NCI-H82 treated with DMSO at 0.1 percent for 48 hours (cell line): ENCODE data around the gene ZEB2.
"Not testable (repeated sequence)": the region's sequence is repeated elsewhere in the genome, so short reads cannot be mapped to it uniquely, and the experiment has no call there.

Experiments
- DNase-seq: peaks from one replicate; lab custom pipeline; 2025; ENCODE audit not compliant: unreplicated experiment; lab: John Stamatoyannopoulos, UW

The ZEB2 gene

GRCh38 chr2:144389930-144390311, 130.0 kb downstream of the ZEB2 start:
- no peak for DNase-seq

DNA sequence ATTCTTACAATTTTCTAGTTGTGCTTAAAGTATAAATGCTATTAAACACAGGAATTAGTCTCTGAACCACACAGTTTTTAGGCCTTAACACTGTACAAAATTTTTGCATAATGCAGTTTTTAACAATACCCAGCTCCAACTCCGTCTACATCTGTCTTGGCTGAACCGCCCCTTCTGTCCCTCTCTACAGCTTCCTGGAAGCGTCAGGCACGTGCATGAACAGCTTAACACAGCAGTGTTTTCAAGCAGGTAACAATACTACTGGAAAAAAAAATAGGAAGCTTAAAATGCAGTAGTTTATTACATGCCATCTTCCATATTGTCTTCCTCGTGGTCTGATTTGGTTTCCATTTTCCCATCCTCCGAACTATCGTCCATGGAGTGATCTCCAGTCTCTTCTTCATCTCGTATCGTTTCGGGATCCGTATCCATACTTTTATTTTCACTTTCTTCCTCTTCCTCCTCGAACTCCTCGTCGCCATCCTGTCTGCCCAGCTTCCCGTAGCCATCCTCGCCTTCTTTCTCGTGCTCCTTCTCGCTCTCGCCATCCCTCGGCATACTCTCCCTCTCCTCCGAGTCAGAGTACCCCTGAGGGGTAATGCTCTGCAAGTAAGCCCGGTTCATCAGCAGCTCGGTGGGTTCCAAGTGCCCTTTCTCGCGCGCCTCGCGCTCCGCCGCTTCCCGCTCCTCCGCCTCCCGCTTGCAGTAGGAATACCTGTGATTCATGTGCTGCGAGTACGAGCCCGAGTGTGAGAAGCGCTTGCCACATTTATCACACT, 130.6 kb downstream of the ZEB2 start:
- DNase-seq, result no peak

DNA sequence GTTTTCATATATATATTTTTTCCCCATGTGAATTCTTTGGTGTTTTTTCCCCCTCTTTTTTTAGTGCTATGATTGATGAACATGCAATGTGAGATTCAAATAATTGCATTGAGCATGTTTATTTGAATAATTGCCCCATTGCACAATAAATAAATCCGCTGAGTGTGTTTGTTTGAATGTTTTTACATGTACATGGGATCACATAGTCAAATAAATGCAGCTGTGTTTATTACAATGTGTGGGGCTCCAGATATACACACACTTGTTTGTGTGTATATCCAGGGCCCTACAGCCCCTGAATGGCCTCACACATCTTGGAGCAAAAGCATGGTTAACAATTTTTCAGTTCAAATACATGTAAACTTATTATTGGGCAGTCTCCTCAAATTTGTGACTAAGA, 134.5 kb downstream of the ZEB2 start:
- DNase-seq, result no peak

GRCh38 chr2:144383571-144384100, 136.3 kb downstream of the ZEB2 start:
- no peak for DNase-seq

GRCh38 chr2:144382849-144383248, 137.1 kb downstream of the ZEB2 start:
- DNase-seq, result no peak

GRCh38 chr2:144381716-144382115, 138.2 kb downstream of the ZEB2 start:
- DNase-seq, result no peak

DNA sequence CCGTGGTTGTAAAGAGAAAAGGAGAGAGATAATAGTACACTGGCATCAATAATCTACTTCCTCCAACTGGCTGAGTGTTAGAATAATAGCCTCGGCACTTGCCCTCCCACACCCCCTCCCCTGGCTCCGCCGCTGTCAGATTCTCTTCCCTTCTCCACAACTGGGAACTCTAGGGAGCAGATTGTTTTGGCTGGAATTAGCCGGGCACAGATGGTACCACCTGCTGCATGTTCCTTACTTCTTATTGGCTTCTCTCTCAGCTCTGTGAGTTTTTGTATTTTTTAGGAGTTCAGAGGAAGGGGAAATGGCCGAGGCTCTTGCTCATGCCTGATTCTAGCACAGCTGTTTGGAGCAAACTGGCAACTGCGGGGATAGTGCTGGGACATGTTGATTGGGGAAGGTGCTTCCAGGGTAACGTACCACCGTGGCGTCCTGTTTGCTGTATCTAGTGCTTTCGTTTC, 140.0 kb downstream of the ZEB2 start:
- DNase-seq, result peak; percentile 60

GRCh38 chr2:144378551-144378950, 141.4 kb downstream of the ZEB2 start:
- DNase-seq, result no peak

GRCh38 chr2:144377914-144378313, 142.0 kb downstream of the ZEB2 start:
- DNase-seq, result no peak

GRCh38 chr2:144376926-144377325, 143.0 kb downstream of the ZEB2 start:
- no peak for DNase-seq

- DNase-seq, result no peak
These were observed 143.5 kb downstream of the ZEB2 start for GRCh38 chr2:144376460-144376859.

DNA sequence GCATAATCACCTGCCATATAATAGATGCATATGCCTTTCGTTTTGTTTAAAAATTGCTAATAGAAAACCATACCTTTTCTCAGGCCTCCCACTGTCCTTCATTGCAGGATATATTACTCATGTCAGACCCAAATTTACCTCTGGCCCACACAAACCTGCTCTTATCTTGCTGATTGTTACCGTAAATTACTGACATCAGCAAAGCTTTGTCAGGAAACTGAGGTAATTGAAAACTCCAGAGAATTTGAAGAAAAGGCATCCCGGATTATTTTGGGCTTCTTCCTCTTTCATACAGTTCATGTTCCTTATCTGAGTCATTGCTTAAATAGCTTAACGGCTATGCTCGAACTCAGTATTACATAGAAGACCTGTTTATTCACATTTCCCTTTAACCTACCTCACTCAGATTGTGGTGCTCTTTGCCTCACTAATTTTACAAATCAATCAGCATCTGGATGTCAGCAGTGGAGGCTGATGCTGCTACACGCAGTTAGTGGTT, 145.7 kb downstream of the ZEB2 start:
- no peak for DNase-seq

DNA sequence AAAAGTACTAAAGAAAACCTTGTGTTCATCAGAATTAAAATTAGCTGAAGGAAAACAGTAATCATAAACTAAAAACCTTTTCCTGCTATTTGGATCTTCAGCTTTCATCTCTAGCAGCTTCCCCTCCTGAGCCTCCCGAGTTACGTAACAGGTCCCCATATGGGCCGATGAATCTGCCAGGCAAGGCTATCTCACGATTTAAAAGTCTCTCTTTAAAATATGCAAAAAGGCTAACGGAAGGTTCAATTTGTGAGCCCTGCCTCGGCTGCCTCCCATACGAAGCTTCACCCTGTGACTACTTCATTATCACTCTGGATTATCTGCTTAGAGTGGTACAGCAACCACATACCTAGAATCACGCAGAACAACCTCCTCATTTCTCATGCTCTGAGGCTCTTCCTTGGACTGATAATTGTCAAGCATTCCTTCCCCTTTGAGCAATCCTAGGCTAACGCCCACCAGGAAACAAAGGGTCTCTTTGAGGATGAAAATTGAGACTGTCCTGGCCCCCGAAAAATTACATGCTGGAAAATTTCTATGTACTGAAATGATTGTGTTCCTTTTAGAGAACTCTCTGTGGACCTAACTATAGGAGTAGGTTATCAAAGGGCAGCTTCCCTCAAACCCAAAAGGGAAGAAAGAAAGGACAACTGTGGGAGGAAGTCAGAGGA, 147.4 kb downstream of the ZEB2 start:
- no peak for DNase-seq

DNA sequence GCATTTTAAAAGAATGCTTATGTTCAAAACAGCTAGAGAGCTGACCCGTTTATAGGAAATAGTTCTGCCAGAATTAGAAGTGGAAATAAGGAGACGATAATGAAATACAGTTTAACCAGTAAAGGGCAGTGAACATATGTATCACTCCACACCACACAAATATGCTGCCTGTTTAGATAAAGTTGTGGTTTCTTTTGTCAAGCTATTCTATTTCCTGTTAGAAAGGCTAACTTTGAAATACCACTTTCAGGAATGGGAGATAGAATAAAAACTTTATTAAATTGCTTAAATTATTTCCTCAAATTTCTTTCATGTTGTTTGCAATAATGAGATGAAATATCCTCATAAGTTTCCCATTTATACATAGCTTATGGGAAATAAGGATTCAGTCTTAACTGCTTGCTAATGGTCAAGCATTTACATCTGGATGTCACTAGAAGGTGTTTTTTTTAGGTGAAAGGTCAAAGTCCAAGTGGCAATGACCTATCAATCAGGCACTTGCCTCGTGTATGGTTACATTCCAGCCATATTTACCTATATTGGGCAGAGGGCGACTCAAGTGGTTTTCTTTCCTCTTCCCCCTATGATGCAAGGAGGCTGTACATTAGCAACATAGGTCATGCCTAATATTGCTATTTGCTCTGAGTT, 148.9 kb downstream of the ZEB2 start:
- DNase-seq, result no peak

- DNase-seq, result no peak
These were observed 150.5 kb downstream of the ZEB2 start for GRCh38 chr2:144369416-144369815.

DNA sequence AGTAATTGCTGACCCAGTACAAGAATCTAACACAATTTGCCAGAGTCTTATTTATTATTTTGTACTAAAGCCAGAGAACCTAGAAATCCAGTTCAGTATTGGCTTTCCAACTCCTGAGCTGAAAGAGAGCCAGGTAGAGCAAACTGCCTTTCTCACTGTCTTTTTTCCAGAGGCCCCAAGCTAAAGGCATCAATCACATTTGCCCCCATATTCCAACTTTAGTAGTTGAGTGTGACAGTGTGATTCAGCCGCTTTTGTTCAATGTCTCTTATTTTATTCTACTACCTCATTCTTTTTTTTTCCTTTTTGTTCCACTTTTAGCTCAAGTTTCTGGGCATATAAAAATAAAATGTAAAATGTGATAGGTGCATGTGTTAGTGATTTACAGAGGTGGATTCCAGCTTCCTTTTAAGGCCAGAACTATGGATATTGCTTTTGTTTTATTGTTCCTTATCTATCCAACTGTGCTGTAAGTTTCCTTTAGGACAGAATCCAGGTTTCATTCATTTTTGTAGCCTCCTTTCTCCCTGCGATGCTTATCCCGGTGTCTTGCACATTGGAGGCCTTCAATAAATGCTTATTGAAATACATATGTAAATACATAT, 153.0 kb downstream of the ZEB2 start:
- DNase-seq, result no peak

GRCh38 chr2:144364944-144365738, 154.8 kb downstream of the ZEB2 start:
- no peak for DNase-seq

- not testable (repeated sequence) for DNase-seq
These were observed 155.7 kb downstream of the ZEB2 start for GRCh38 chr2:144364247-144364646.

DNA sequence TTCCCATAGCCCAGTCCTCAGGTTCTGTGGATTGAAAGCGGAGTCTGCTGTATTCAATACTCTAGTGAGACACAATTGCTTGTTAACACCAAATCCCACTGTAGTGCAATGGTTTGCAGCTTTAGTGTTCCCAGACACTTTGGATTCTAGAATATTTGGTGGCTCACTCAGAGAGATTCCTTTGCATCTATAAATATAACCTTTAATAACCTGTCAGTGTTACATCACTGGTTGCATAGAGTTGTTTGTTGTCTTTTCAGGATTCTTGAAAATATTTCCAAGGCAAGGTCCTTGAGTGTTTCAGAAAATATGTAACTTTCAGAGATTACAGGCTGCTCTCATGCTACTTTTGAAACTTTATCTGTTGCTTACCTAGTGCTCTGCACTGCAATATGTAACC, 157.5 kb downstream of the ZEB2 start:
- DNase-seq, result no peak

DNA sequence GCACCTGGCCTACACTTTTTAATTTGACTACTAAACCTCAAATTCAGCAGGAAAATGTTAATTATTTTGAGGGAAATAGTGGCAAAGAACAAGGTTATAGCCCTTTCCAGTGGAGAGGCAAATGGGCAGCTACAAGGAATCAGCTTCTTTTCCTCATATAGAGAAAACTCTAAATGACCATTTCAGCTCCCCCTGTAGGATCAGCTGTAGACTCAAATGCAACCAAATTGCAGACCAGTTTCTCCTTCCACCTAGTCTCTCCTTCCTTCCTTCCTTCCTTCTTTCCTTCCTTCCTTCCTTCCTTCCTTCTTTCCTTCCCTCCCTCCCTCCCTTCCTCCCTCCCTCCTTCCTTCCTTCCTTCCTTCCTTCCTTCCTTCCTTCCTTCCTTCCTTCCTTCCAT, 158.2 kb downstream of the ZEB2 start:
- no peak for DNase-seq
